ENCODE results near the gene FAM117A.

The FAM117A gene

GRCh38 chr17:49691677-49692191 lies 72.2 kb downstream of the FAM117A start:
- no peak for DNase-seq (ENCODE audit: low spot score)
- no peaks in the 10 kb centered on the region for H3K9me3 ChIP-seq (replicated peaks in 1 of 2; ENCODE audit: control insufficient read depth in 2 of 2, insufficient read depth in 1 of 2, low read depth in 1 of 2, low read length in 2 of 2)
- no peak overlapping the region for H4K8ac ChIP-seq (ENCODE audit: low read depth, low read length)
- H3K27ac ChIP-seq (replicated peaks; ENCODE audit: low read length), result no peak overlapping the region
- no peak overlapping the region for H2BK15ac ChIP-seq (ENCODE audit: low read length)
- H2BK120ac ChIP-seq (ENCODE audit: low read depth, low read length), result no peak overlapping the region
- no peak overlapping the region for H3K9ac ChIP-seq (ENCODE audit: low read depth, low read length, poor library complexity)
- H2AK5ac ChIP-seq (ENCODE audit: low read depth, low read length), result no peak overlapping the region
- no peak overlapping the region for H3K4me3 ChIP-seq (ENCODE audit: low read length in 2 of 2)
- H2BK5ac ChIP-seq (ENCODE audit: low read length), result no peak overlapping the region
- no peak overlapping the region for H3K23ac ChIP-seq (ENCODE audit: low read depth, low read length, poor library complexity)
- peak overlapping the region; percentile 58 for H2AFZ ChIP-seq (ENCODE audit: low read length)
- H3K4me1 ChIP-seq (ENCODE audit: control insufficient read depth in 2 of 2, insufficient read depth in 1 of 2, low read depth in 1 of 2, low read length in 2 of 2), result peaks cover 2% of the 10 kb centered on the region in 2 donors
- H3K4me2 ChIP-seq (ENCODE audit: insufficient read depth, low read length, poor library complexity, severe bottlenecking), result no peak overlapping the region
- H3K36me3 ChIP-seq (replicated peaks in 1 of 2; ENCODE audit: control insufficient read depth in 2 of 2, insufficient read depth in 2 of 2, low read length in 2 of 2), result no peaks in the 10 kb centered on the region
- no peaks in the 10 kb centered on the region for H3K27me3 ChIP-seq (ENCODE audit: control insufficient read depth in 3 of 3, insufficient read depth in 3 of 3, low read depth in 1 of 3, low read length in 3 of 3)
- no peak overlapping the region for H3K14ac ChIP-seq (ENCODE audit: low read length)
- H2BK12ac ChIP-seq (ENCODE audit: low read length), result no peak overlapping the region
- H3K4ac ChIP-seq (ENCODE audit: low read length), result no peak overlapping the region
- no peak overlapping the region for H4K91ac ChIP-seq (ENCODE audit: low read depth, low read length, poor library complexity)
- H3K79me1 ChIP-seq (ENCODE audit: low read depth, low read length), result no peaks in the 10 kb centered on the region
- WGBS, 2 donors (ENCODE audit: extremely low coverage in 2 of 2, insufficient read length in 2 of 2, insufficient replicate concordance in 1 of 2), result no CpG with 5 or more reads among the region's 8 CpGs
- no peak overlapping the region for H3K18ac ChIP-seq (ENCODE audit: low read length)

GRCh38 chr17:49691086-49691676 lies 72.8 kb downstream of the FAM117A start:
- H3K79me1 ChIP-seq (ENCODE audit: low read depth, low read length), result no peaks in the 10 kb centered on the region
- H3K27me3 ChIP-seq (ENCODE audit: control insufficient read depth in 3 of 3, insufficient read depth in 3 of 3, low read depth in 1 of 3, low read length in 3 of 3), result no peaks in the 10 kb centered on the region
- H3K9me3 ChIP-seq (replicated peaks in 1 of 2; ENCODE audit: control insufficient read depth in 2 of 2, insufficient read depth in 1 of 2, low read depth in 1 of 2, low read length in 2 of 2), result no peaks in the 10 kb centered on the region
- no peak overlapping the region for H3K23ac ChIP-seq (ENCODE audit: low read depth, low read length, poor library complexity)
- no peak overlapping the region for H3K4ac ChIP-seq (ENCODE audit: low read length)
- no peak overlapping the region for H3K18ac ChIP-seq (ENCODE audit: low read length)
- H2BK120ac ChIP-seq (ENCODE audit: low read depth, low read length), result no peak overlapping the region
- peaks cover 2% of the 10 kb centered on the region in 2 donors for H3K4me1 ChIP-seq (ENCODE audit: control insufficient read depth in 2 of 2, insufficient read depth in 1 of 2, low read depth in 1 of 2, low read length in 2 of 2)
- H2BK12ac ChIP-seq (ENCODE audit: low read length), result no peak overlapping the region
- H3K36me3 ChIP-seq (replicated peaks in 1 of 2; ENCODE audit: control insufficient read depth in 2 of 2, insufficient read depth in 2 of 2, low read length in 2 of 2), result no peaks in the 10 kb centered on the region
- no peak overlapping the region for H4K91ac ChIP-seq (ENCODE audit: low read depth, low read length, poor library complexity)
- H2BK15ac ChIP-seq (ENCODE audit: low read length), result no peak overlapping the region
- no peak overlapping the region for H4K8ac ChIP-seq (ENCODE audit: low read depth, low read length)
- H3K4me2 ChIP-seq (ENCODE audit: insufficient read depth, low read length, poor library complexity, severe bottlenecking), result no peak overlapping the region
- H3K27ac ChIP-seq (replicated peaks; ENCODE audit: low read length), result no peak overlapping the region
- H3K14ac ChIP-seq (ENCODE audit: low read length), result no peak overlapping the region
- H2BK5ac ChIP-seq (ENCODE audit: low read length), result no peak overlapping the region
- peak overlapping the region; percentile 58 for H2AFZ ChIP-seq (ENCODE audit: low read length)
- H3K9ac ChIP-seq (ENCODE audit: low read depth, low read length, poor library complexity), result no peak overlapping the region
- DNase-seq (ENCODE audit: low spot score), result no peak
- no CpG with 5 or more reads among the region's 9 CpGs for WGBS, 2 donors (ENCODE audit: extremely low coverage in 2 of 2, insufficient read length in 2 of 2, insufficient replicate concordance in 1 of 2)
- peak overlapping the region; percentile 27 for H2AK5ac ChIP-seq (ENCODE audit: low read depth, low read length)
- no peak overlapping the region for H3K4me3 ChIP-seq (ENCODE audit: low read length in 2 of 2)

GRCh38 chr17:49690256-49690655 lies 73.7 kb downstream of the FAM117A start:
- DNase-seq (ENCODE audit: low spot score), result no peak
- H3K4me1 ChIP-seq (ENCODE audit: control insufficient read depth in 2 of 2, insufficient read depth in 1 of 2, low read depth in 1 of 2, low read length in 2 of 2), result peaks cover 2% of the 10 kb centered on the region in 2 donors

GRCh38 chr17:49688848-49689247 lies 75.1 kb downstream of the FAM117A start:
- WGBS, 2 donors (ENCODE audit: extremely low coverage in 2 of 2, insufficient read length in 2 of 2, insufficient replicate concordance in 1 of 2), result no CpG with 5 or more reads among the region's 4 CpGs

More at GRCh38 chr17:49690256-49690655, 73.7 kb downstream of the FAM117A start:
- no peaks in the 10 kb centered on the region for H3K27me3 ChIP-seq (ENCODE audit: control insufficient read depth in 3 of 3, insufficient read depth in 3 of 3, low read depth in 1 of 3, low read length in 3 of 3)
- H3K36me3 ChIP-seq (replicated peaks in 1 of 2; ENCODE audit: control insufficient read depth in 2 of 2, insufficient read depth in 2 of 2, low read length in 2 of 2), result no peaks in the 10 kb centered on the region
- H3K9me3 ChIP-seq (replicated peaks in 1 of 2; ENCODE audit: control insufficient read depth in 2 of 2, insufficient read depth in 1 of 2, low read depth in 1 of 2, low read length in 2 of 2), result no peaks in the 10 kb centered on the region
- no peak overlapping the region for H2BK5ac ChIP-seq (ENCODE audit: low read length)
- no peak overlapping the region for H3K4ac ChIP-seq (ENCODE audit: low read length)
- H2AK5ac ChIP-seq (ENCODE audit: low read depth, low read length), result no peak overlapping the region
- no peak overlapping the region for H3K4me2 ChIP-seq (ENCODE audit: insufficient read depth, low read length, poor library complexity, severe bottlenecking)
- H3K14ac ChIP-seq (ENCODE audit: low read length), result no peak overlapping the region
- H2BK12ac ChIP-seq (ENCODE audit: low read length), result no peak overlapping the region
- H2BK15ac ChIP-seq (ENCODE audit: low read length), result no peak overlapping the region
- no peak overlapping the region for H2AFZ ChIP-seq (ENCODE audit: low read length)
- H3K79me1 ChIP-seq (ENCODE audit: low read depth, low read length), result no peaks in the 10 kb centered on the region
- no CpG with 5 or more reads among the region's 2 CpGs for WGBS, 2 donors (ENCODE audit: extremely low coverage in 2 of 2, insufficient read length in 2 of 2, insufficient replicate concordance in 1 of 2)
- no peak overlapping the region for H3K18ac ChIP-seq (ENCODE audit: low read length)
- no peak overlapping the region for H3K9ac ChIP-seq (ENCODE audit: low read depth, low read length, poor library complexity)
- no peak overlapping the region for H3K4me3 ChIP-seq (ENCODE audit: low read length in 2 of 2)
- no peak overlapping the region for H2BK120ac ChIP-seq (ENCODE audit: low read depth, low read length)
- no peak overlapping the region for H4K8ac ChIP-seq (ENCODE audit: low read depth, low read length)
- H3K23ac ChIP-seq (ENCODE audit: low read depth, low read length, poor library complexity), result no peak overlapping the region
- no peak overlapping the region for H4K91ac ChIP-seq (ENCODE audit: low read depth, low read length, poor library complexity)
- no peak overlapping the region for H3K27ac ChIP-seq (replicated peaks; ENCODE audit: low read length)

More at GRCh38 chr17:49688848-49689247, 75.1 kb downstream of the FAM117A start:
- H3K4me2 ChIP-seq (ENCODE audit: insufficient read depth, low read length, poor library complexity, severe bottlenecking), result no peak overlapping the region
- no peaks in the 10 kb centered on the region for H3K79me1 ChIP-seq (ENCODE audit: low read depth, low read length)
- no peak overlapping the region for H3K4ac ChIP-seq (ENCODE audit: low read length)
- no peak overlapping the region for H2BK120ac ChIP-seq (ENCODE audit: low read depth, low read length)
- no peak overlapping the region for H3K27ac ChIP-seq (replicated peaks; ENCODE audit: low read length)
- H4K8ac ChIP-seq (ENCODE audit: low read depth, low read length), result no peak overlapping the region
- no peak overlapping the region for H3K18ac ChIP-seq (ENCODE audit: low read length)
- H3K9me3 ChIP-seq (replicated peaks in 1 of 2; ENCODE audit: control insufficient read depth in 2 of 2, insufficient read depth in 1 of 2, low read depth in 1 of 2, low read length in 2 of 2), result no peaks in the 10 kb centered on the region
- H4K91ac ChIP-seq (ENCODE audit: low read depth, low read length, poor library complexity), result no peak overlapping the region
- no peak overlapping the region for H2AK5ac ChIP-seq (ENCODE audit: low read depth, low read length)
- no peak overlapping the region for H3K9ac ChIP-seq (ENCODE audit: low read depth, low read length, poor library complexity)
- H3K4me1 ChIP-seq (ENCODE audit: control insufficient read depth in 2 of 2, insufficient read depth in 1 of 2, low read depth in 1 of 2, low read length in 2 of 2), result peaks cover 2% of the 10 kb centered on the region in 2 donors
- no peak overlapping the region for H2BK12ac ChIP-seq (ENCODE audit: low read length)
- peaks cover 0 to 1% (median 0%) of the 10 kb centered on the region in 3 experiments for H3K27me3 ChIP-seq (ENCODE audit: control insufficient read depth in 3 of 3, insufficient read depth in 3 of 3, low read depth in 1 of 3, low read length in 3 of 3)
- H3K23ac ChIP-seq (ENCODE audit: low read depth, low read length, poor library complexity), result no peak overlapping the region
- H2AFZ ChIP-seq (ENCODE audit: low read length), result no peak overlapping the region
- no peak overlapping the region for H3K4me3 ChIP-seq (ENCODE audit: low read length in 2 of 2)
- no peaks in the 10 kb centered on the region for H3K36me3 ChIP-seq (replicated peaks in 1 of 2; ENCODE audit: control insufficient read depth in 2 of 2, insufficient read depth in 2 of 2, low read length in 2 of 2)
- H3K14ac ChIP-seq (ENCODE audit: low read length), result no peak overlapping the region
- H2BK15ac ChIP-seq (ENCODE audit: low read length), result no peak overlapping the region
- H2BK5ac ChIP-seq (ENCODE audit: low read length), result no peak overlapping the region
- no peak for DNase-seq (ENCODE audit: low spot score)

All from neuronal stem cell (in vitro differentiated cells).